T-helper 1 cell treated with Interleukin-12 subunit alpha and Interleukin-12 subunit beta and Interleukin-4 antibody, amounts not matched to agents 30 μg/mL and 1 μg/mL, for 36 hours (primary cell): ENCODE measurements around the gene AOC1.
"Not testable (repeated sequence)": the region's sequence is repeated elsewhere in the genome, so short reads cannot be mapped to it uniquely, and the experiment has no call there.

Experiments
- H3K27ac Mint-ChIP-seq: one replicate; pipeline ENCODE4 v1.8.0; 2021; ENCODE audit warnings: mild to moderate bottlenecking, mixed read lengths
- H3K27me3 Mint-ChIP-seq: one replicate; pipeline ENCODE4 v1.8.0; 2021; ENCODE audit warnings: low read depth, mixed read lengths
- H3K36me3 Mint-ChIP-seq: one replicate; pipeline ENCODE4 v1.8.0; 2021; ENCODE audit warnings: low read depth, mixed read lengths
- H3K4me1 Mint-ChIP-seq: one replicate; pipeline ENCODE4 v1.8.0; 2021; ENCODE audit warnings: low read depth, mixed read lengths
- H3K4me3 Mint-ChIP-seq: one replicate; pipeline ENCODE4 v1.8.0; 2021; ENCODE audit warnings: mild to moderate bottlenecking, moderate library complexity, mixed read lengths
- H3K9me3 Mint-ChIP-seq: one replicate; pipeline ENCODE4 v1.8.0; 2021; ENCODE audit warnings: mixed read lengths

Gene AOC1

GRCh38 chr7:150909200-150909995, 57.1 kb downstream of the AOC1 start:
- Mint-ChIP-seq H3K27ac (peak overlapping the region; percentile 43), H3K27me3 (peaks cover 50% of the 10 kb centered on the region)

GRCh38 chr7:150910305-150910995, 58.1 kb downstream of the AOC1 start:
- not testable (repeated sequence) for H3K36me3 Mint-ChIP-seq, H3K4me1 Mint-ChIP-seq, H3K4me3 Mint-ChIP-seq, H3K9me3 Mint-ChIP-seq
- Mint-ChIP-seq H3K27ac (peak overlapping the region; percentile 13), H3K27me3 (peaks cover 43% of the 10 kb centered on the region)

More at GRCh38 chr7:150909200-150909995, 57.1 kb downstream of the AOC1 start:
- peaks cover 6% of the 10 kb centered on the region for H3K4me1 Mint-ChIP-seq
- H3K9me3 Mint-ChIP-seq, result no peaks in the 10 kb centered on the region
- no peak overlapping the region for H3K4me3 Mint-ChIP-seq
- no peaks in the 10 kb centered on the region for H3K36me3 Mint-ChIP-seq

- H3K27me3 Mint-ChIP-seq, result peaks cover 44% of the 10 kb centered on the region
- no peaks in the 10 kb centered on the region for H3K9me3 Mint-ChIP-seq
- H3K4me1 Mint-ChIP-seq, result peaks cover 6% of the 10 kb centered on the region
- no peak overlapping the region for H3K4me3 Mint-ChIP-seq
- no peaks in the 10 kb centered on the region for H3K36me3 Mint-ChIP-seq
- H3K27ac Mint-ChIP-seq, result no peak overlapping the region
Observed at GRCh38 chr7:150910996-150911422, 58.7 kb downstream of the AOC1 start.
